Heart left ventricle (tissue), 16 donors: ENCODE results near the gene PTPRN2. TPM values are rescaled to one million over a fixed set of nuclear protein-coding genes. Genes with fewer than 3 reads are reported as not detected.
A peak's percentile ranks its signal among the peaks of the same experiment; 100 is the strongest.

ENCODE experiments used
- ATAC-seq, 4 donors: fragments of 200-7000 bp; cut with Tn5 transposase; one replicate each; pipeline ENCODE4 v1.9.1; 2020 to 2022; ENCODE audit warnings: moderate library complexity in 4 of 4, mild to moderate bottlenecking in 3 of 4, moderate number of reproducible peaks in 1 of 4
- DNase-seq, 5 donors: peaks; one replicate each; pipeline ENCODE4 v3.0.0-alpha.2; 2020
- H3K27ac ChIP-seq, 12 donors: fragments of 200-600 bp; sonication (generic) in 4 of 12; one replicate each; pipeline versions ENCODE4 v1.5.0 to v1.8.0; 2016 to 2022; ENCODE audit warnings: mild to moderate bottlenecking in 2 of 12
- H3K27me3 ChIP-seq, 9 donors: fragments of 200-600 bp; sonication (generic) in 2 of 9; one replicate each; pipeline versions ENCODE4 v1.5.1 to v1.8.0; 2016 to 2022; ENCODE audit warnings: mild to moderate bottlenecking in 3 of 9
- H3K36me3 ChIP-seq, 9 donors: fragments of 200-600 bp; sonication (generic) in 2 of 9; one replicate each; pipeline versions ENCODE4 v1.5.0 to v1.8.0; 2018 to 2022; ENCODE audit warnings: mild to moderate bottlenecking in 2 of 9
- H3K4me1 ChIP-seq, 12 donors: fragments of 200-600 bp; sonication (generic) in 4 of 12; one replicate each; pipeline versions ENCODE4 v1.5.0 to v1.8.0; 2016 to 2022; ENCODE audit warnings: mild to moderate bottlenecking in 3 of 12
- H3K4me3 ChIP-seq, 12 donors: fragments of 200-600 bp; sonication (generic) in 4 of 12; one replicate each; pipeline versions ENCODE4 v1.5.0 to v1.8.0; 2017 to 2022; ENCODE audit warnings: mild to moderate bottlenecking in 9 of 12, moderate library complexity in 4 of 12
- H3K9me3 ChIP-seq, 12 donors: fragments of 200-600 bp; sonication (generic) in 4 of 12; one replicate each; pipeline versions ENCODE4 v1.5.0 to v1.8.0; 2016 to 2022; ENCODE audit warnings: mild to moderate bottlenecking in 1 of 12
- CTCF ChIP-seq, 12 donors: fragments of 200-600 bp; sonication (generic) in 4 of 12; IDR thresholded peaks; one replicate each; pipeline versions ENCODE4 v1.5.0 to v1.8.0; 2018 to 2022; ENCODE audit warnings: antibody characterized with exemption in 12 of 12, mild to moderate bottlenecking in 5 of 12
- POLR2A ChIP-seq, 2 donors: fragments of 450-650 bp; IDR thresholded peaks; one replicate each; pipeline ENCODE4 v1.6.1; 2017; ENCODE audit warnings: antibody characterized with exemption in 2 of 2, mild to moderate bottlenecking in 2 of 2, moderate library complexity in 2 of 2
- WGBS, 4 donors: extraction: QIAGEN DNeasy Blood & Tissue Kit in 2 of 4; methylation state at CpG; one replicate each; pipeline versions ENCODE4 v1.1.5 to v1.1.7; 2013 to 2018; 5-methylcytosine and 5-hydroxymethylcytosine counted together
- intact Hi-C, 10 donors: fragments of 100-400 bp; cut with DNase I; formaldehyde crosslinking; loops; one replicate each; pipeline versions ENCODE4 v1.11.1 to v1.14.2; 2022
- polyA plus RNA-seq, 2 donors: library from polyadenylated mRNA; stranded (reverse); fragments of 200-250 nt; gene quantifications; one replicate each; pipeline ENCODE4 v1.2.3, GENCODE V29; 2013
- total RNA-seq, 9 donors: library from RNA; depleted of rRNA in 2 of 9; stranded (reverse); fragments of >200 nt in 2 of 9; fragmentation: NEBNext Ultra II Directional in 3 of 9; extraction: Animal tissue kit (Norgen Biotek cat#: 25700) in 3 of 9; gene quantifications; one replicate each; pipeline versions ENCODE4 v1.1.0 to v1.2.4, GENCODE V29; 2016 to 2023
- donor health status: ischemic (EF 13 %, LVEDD 7.1; RV severe dilation, severe dysfunction).
- donor health status: healthy with polysubstance abuse.
- donor health status: DM: no; HTN: yes; CAD: no.
- donor health status: DM: no; HTN: no; CAD: no.
- donor health status: ischemic (EF 25% LVEDD 6.9; RV normal size, moderate dysfunction).
- donor health status: ischemic (EF 25% LVEDD 5.7; RV mildly dilated, moderate dysfunction).
- donor health status: healthy.
- donor health status: DM: yes; HTN: yes; CAD: no.
- donor health status: ischemic (EF 35%, LVEDD 5.7; RV mildly dilated, moderate dysfunction).
- donor health status: nonischemic (EF 11% LVEDD 7.7; RV severe dilation, severe dysfunction).
- donor health status: DM: yes; HTN: yes; CAD: no.
- donor health status: PGD.
- donor health status: ischemic (EF 29% LVEDD 5.4; RV normal size, mild dysfunction).
- donor health status: nonischemic (EF 23%, LVEDD 6.1; RV moderate dilation, normal function).

The PTPRN2 gene
- total and polyA plus RNA-seq, 11 donors, result 0.61 to 2.3 (median 1.3) TPM

GRCh38 chr7:157497744-157498651 is 1089.6 kb downstream of the PTPRN2 start:
- 84 to 89% (median 88%) methylated on average over 27 to 33 of the region's 33 CpGs for WGBS, 4 donors
- H3K4me1 ChIP-seq, result peaks cover 0 to 6% (median 0%) of the 10 kb centered on the region in 12 donors
- H3K9me3 ChIP-seq, result peaks cover 0 to 3% (median 0%) of the 10 kb centered on the region in 12 donors
- intact Hi-C loops, result no loop called here
- TF ChIP-seq POLR2A (IDR thresholded peaks at IDR 0.05) (no peak), CTCF (IDR thresholded peaks at IDR 0.05) (no peak)
- ATAC-seq, result no peak
- no peak overlapping the region for H3K4me3 ChIP-seq
- no peak for DNase-seq
- H3K36me3 ChIP-seq, result no peaks in the 10 kb centered on the region
- peaks cover 0 to 8% (median 0%) of the 10 kb centered on the region in 9 donors for H3K27me3 ChIP-seq
- no peak overlapping the region for H3K27ac ChIP-seq

DNA sequence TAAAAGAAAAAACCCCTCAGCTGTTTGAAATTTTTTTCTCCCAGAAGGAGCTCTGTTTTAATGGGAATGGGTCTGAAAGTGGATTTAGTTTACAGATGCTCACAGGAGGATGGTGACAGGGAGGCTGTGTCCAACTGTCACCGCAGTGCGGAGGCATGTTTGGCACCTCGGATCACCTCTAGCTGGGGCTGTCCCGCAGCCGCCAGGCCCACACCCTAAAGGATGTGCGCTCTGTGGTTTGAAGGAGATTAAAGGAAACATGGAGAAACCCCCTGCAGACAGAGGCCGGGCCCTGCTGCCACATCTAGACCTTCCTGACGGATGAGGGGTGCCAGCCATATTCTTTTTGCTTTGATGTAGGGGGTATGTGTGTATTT is 1090.3 kb downstream of the PTPRN2 start:
- H3K9me3 ChIP-seq, result peaks cover 0 to under 1% (median 0%) of the 10 kb centered on the region in 12 donors
- peaks cover 0 to 2% (median 0%) of the 10 kb centered on the region in 12 donors for H3K4me1 ChIP-seq
- TF ChIP-seq CTCF (IDR thresholded peaks at IDR 0.05) (no peak), POLR2A (IDR thresholded peaks at IDR 0.05) (no peak)
- no peak for DNase-seq
- peaks cover 0 to 5% (median 0%) of the 10 kb centered on the region in 9 donors for H3K27me3 ChIP-seq
- H3K36me3 ChIP-seq, result no peaks in the 10 kb centered on the region
- H3K27ac ChIP-seq, result no peak overlapping the region
- no peak overlapping the region for H3K4me3 ChIP-seq
- intact Hi-C loops, result no loop called here
- no peak for ATAC-seq
- 75 to 80% (median 79%) methylated on average over 8 of the region's 8 CpGs for WGBS, 4 donors

DNA sequence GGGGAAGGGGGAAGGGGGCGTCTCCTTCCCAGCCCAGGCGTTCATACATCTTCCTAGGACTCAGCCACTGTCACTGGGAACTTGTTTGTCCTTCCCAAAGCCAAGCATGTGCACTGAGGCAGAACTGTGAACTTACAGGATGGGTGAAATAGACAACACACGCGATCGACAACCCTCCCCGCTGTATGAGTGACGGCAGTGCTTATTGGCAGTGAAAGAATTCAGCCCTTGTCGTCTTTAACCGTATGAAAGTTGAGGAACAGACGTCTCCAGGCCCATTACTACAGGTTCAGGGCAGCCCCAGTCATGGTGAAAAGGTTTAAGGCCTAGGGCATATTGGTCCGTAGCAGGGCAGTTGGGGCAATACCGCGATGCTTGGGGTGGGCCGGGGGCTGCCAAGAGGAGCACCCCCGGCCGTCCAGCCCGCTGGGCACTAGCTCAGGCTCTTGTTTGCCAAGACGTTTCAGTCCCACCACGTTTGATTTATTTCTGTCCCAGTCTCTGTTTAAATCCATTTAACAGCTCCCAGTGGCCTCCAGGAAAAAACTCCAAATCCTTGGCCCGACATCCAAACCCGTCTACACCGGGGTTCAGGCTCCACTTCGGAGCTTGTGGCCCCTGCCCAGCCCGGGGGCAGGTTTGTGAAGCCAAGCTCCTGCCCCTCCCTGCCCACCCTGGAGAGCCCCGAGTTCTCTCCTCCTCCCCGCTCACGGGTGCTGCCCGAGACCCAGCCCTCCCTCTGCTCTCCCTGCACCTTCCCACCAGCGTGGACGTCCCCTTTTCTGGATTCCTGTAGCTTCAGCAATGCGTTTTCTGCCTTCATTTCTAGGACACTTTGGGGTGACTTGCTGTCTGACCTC is 1091.0 kb downstream of the PTPRN2 start:
- 75 to 79% (median 77%) methylated on average over 31 of the region's 31 CpGs for WGBS, 4 donors
- H3K36me3 ChIP-seq, result no peaks in the 10 kb centered on the region
- DNase-seq, result no peak
- no peak overlapping the region for H3K4me3 ChIP-seq
- H3K27ac ChIP-seq, result no peak overlapping the region
- intact Hi-C loops, result no loop called here
- peaks cover 0 to 5% (median 0%) of the 10 kb centered on the region in 9 donors for H3K27me3 ChIP-seq
- no peaks in the 10 kb centered on the region for H3K4me1 ChIP-seq
- peaks cover 0 to 6% (median 0%) of the 10 kb centered on the region in 12 donors for H3K9me3 ChIP-seq
- ATAC-seq, result no peak
- no peak for TF ChIP-seq CTCF (IDR thresholded peaks at IDR 0.05)

DNA sequence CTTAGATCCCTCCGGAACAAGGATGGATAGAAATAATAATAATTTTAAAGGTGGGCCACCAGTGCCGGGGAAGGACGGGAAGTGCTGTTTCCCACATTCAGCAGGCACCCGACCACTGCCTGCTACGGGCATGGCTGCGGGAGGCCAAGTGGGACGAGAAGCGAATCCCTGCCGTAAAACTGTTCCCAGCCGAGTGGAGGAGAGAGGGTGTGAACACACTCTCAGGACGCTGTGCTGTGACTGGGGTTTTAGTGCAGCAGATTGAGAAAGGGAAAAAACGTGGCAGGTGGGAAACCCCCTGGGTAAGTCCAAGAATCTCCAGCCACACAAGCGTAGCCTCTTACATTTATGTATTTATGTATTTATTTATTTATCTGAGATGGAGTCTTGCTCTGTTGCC is 1092.0 kb downstream of the PTPRN2 start:
- peak in 1 of 5 donors; percentile 7 for DNase-seq
- no peak for ATAC-seq
- 78 to 82% (median 81%) methylated on average over 13 of the region's 13 CpGs for WGBS, 4 donors
- TF ChIP-seq POLR2A (IDR thresholded peaks at IDR 0.05) (no peak), CTCF (IDR thresholded peaks at IDR 0.05) (no peak)
- Histone ChIP-seq H3K4me1 (no peaks in the 10 kb centered on the region), H3K9me3 (peaks cover 0 to 12% (median 2%) of the 10 kb centered on the region in 12 donors), H3K27ac (no peak overlapping the region), H3K27me3 (peaks cover 0 to 5% (median 0%) of the 10 kb centered on the region in 9 donors), H3K36me3 (no peaks in the 10 kb centered on the region), H3K4me3 (no peak overlapping the region)
- intact Hi-C loops, result no loop called here
